ENCODE measurements around the gene CXCL12.

The CXCL12 gene

DNA sequence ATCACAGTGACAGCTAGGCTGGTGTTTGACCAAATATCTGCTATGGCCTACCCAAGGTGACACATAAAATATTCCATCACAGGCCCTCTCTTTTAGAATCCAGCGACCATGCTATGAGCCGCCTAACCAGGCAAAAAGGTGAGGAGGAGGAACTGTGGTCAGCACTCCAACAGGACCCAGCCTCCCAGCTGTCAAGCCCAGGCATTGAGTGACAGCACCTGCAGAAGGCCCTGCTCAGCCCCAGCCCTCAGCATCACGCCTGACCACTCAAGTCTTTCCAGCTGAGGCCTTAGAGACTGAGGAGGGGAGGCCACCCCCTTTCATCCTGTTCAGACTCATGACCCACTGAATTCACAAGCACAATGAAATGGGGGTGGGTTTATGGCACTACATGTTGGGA, 43.0 kb downstream of the CXCL12 start:
- TF ChIP-seq SUZ12 (IDR thresholded peaks at IDR 0.05) (no peak), TARDBP (IDR thresholded peaks at IDR 0.05) (no peak), NFRKB (IDR thresholded peaks at IDR 0.05) (no peak), FOXM1 (IDR thresholded peaks at IDR 0.05; ENCODE audit: borderline replicate concordance) (no peak), L3MBTL2 (conservative IDR thresholded peaks at IDR 0.05) (no peak), BHLHE40 (IDR thresholded peaks at IDR 0.05; ENCODE audit: borderline replicate concordance) (no peak)
- POLR2A ChIA-PET = no interaction called here
- CTCF ChIA-PET = no interaction called here
- DNase-seq (ENCODE audit: extremely low spot score) = no peak

DNA sequence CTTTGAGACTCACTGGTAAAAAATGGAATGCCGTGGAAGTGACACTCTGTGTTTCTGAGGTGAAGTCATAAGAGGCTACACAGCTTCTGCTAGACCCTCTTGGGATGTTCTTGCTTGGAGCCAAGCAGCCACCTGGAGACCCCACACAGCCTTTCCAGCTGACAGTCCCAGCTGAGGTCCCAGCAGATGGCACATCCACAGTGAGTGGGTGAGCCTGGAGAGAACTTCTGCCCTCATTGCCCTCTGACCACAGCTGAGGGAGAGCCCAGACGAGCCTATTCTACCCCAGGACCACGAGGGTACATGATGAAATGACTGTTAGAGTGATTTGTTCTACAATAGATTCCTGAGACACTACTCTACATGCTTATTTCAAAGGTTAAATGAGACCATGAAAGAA, 44.3 kb downstream of the CXCL12 start:
- DNase-seq (ENCODE audit: extremely low spot score) = no peak
- ChIA-PET POLR2A (no interaction called here), CTCF (no interaction called here)

DNA sequence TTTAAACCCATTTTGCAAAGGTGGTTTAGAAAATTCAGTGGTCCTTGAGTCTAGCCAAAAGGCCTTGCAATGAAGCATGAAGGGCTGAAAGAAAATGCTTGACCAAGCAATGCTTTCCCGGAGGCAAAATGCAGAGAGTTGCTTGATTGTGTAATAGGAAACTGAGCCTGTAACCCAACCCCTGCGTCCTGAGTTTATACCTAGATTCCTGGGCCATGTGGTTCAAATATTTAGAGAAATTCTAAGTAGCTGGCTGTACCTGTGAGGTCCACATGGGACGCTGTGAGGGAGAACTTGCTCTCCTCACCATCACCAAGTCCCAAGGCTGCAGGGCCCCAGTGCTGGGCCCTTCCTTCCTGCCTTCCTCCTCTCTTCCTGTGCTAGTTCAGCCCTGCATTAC, 45.7 kb downstream of the CXCL12 start:
- DNase-seq (ENCODE audit: extremely low spot score) = peak; percentile 25
- ChIA-PET POLR2A (no interaction called here), CTCF (no interaction called here)
- TF ChIP-seq, protein P1, sequence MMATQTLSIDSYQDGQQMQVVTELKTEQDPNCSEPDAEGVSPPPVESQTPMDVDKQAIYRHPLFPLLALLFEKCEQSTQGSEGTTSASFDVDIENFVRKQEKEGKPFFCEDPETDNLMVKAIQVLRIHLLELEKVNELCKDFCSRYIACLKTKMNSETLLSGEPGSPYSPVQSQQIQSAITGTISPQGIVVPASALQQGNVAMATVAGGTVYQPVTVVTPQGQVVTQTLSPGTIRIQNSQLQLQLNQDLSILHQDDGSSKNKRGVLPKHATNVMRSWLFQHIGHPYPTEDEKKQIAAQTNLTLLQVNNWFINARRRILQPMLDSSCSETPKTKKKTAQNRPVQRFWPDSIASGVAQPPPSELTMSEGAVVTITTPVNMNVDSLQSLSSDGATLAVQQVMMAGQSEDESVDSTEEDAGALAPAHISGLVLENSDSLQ (IDR thresholded peaks at IDR 0.05) = no peak
- TF ChIP-seq FOXM1 (IDR thresholded peaks at IDR 0.05; ENCODE audit: borderline replicate concordance) (no peak), L3MBTL2 (conservative IDR thresholded peaks at IDR 0.05) (no peak), ARNT (IDR thresholded peaks at IDR 0.05) (no peak), ELF4 (IDR thresholded peaks at IDR 0.05) (no peak), HDGF (IDR thresholded peaks at IDR 0.05; ENCODE audit: borderline replicate concordance) (no peak), ZNF384 (IDR thresholded peaks at IDR 0.05) (no peak), SP1 (IDR thresholded peaks at IDR 0.05) (no peak), LEF1 (IDR thresholded peaks at IDR 0.05; ENCODE audit: borderline replicate concordance) (no peak)

More for the DNA sequence above, 44.3 kb downstream of the CXCL12 start:
- TF ChIP-seq ZNF384 (IDR thresholded peaks at IDR 0.05) = no peak
- TF ChIP-seq SUZ12 (IDR thresholded peaks at IDR 0.05) = no peak
- no peak for TF ChIP-seq ELF4 (IDR thresholded peaks at IDR 0.05)
- TF ChIP-seq SP1 (IDR thresholded peaks at IDR 0.05) = no peak
- TF ChIP-seq LEF1 (IDR thresholded peaks at IDR 0.05; ENCODE audit: borderline replicate concordance) = no peak
- TF ChIP-seq L3MBTL2 (conservative IDR thresholded peaks at IDR 0.05) = no peak
- TF ChIP-seq NFRKB (IDR thresholded peaks at IDR 0.05) = no peak

DNA sequence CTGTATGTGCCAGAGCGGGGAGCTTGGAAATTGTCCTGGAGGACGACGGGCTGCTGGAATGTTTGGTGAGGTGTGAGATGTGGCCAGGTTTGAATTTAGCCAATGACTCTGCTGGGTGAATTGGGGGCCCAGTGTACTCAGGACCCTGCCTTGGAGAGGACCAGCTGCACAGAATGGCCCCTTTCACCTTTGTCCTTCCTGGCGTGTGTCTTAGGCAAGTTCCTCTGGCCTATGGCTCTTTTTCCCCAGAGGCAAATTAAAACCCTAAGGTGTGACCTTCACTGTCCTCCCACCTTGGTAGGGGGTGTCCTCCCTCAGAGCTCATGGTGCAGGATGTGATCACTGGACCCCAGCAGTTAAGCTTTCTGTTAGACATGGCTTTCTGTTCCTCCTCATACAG, 47.8 kb downstream of the CXCL12 start:
- DNase-seq (ENCODE audit: extremely low spot score) = no peak
- POLR2A ChIA-PET = no interaction called here
- TF ChIP-seq LEF1 (IDR thresholded peaks at IDR 0.05; ENCODE audit: borderline replicate concordance) = no peak
- no peak for TF ChIP-seq ARNT (IDR thresholded peaks at IDR 0.05)
- TF ChIP-seq, protein P1 (IDR thresholded peaks at IDR 0.05) = no peak
- no peak for TF ChIP-seq TARDBP (IDR thresholded peaks at IDR 0.05)
- TF ChIP-seq SUZ12 (IDR thresholded peaks at IDR 0.05) = no peak
- TF ChIP-seq ELF4 (IDR thresholded peaks at IDR 0.05) = no peak
- TF ChIP-seq FOXA1 (IDR thresholded peaks at IDR 0.05) = no peak
- no peak for TF ChIP-seq SP1 (IDR thresholded peaks at IDR 0.05)
- no peak for TF ChIP-seq ZNF384 (IDR thresholded peaks at IDR 0.05)
- TF ChIP-seq L3MBTL2 (conservative IDR thresholded peaks at IDR 0.05) = no peak
- no peak for TF ChIP-seq FOXK2 (IDR thresholded peaks at IDR 0.05)
- TF ChIP-seq HDGF (IDR thresholded peaks at IDR 0.05; ENCODE audit: borderline replicate concordance) = no peak
- no peak for TF ChIP-seq BHLHE40 (IDR thresholded peaks at IDR 0.05; ENCODE audit: borderline replicate concordance)
- TF ChIP-seq NFRKB (IDR thresholded peaks at IDR 0.05) = no peak
- no peak for TF ChIP-seq FOXM1 (IDR thresholded peaks at IDR 0.05; ENCODE audit: borderline replicate concordance)
- no peak for TF ChIP-seq CTBP1 (IDR thresholded peaks at IDR 0.05; ENCODE audit: borderline replicate concordance)
- CTCF ChIA-PET = interaction anchor here (1.1 kb wide), 1 partner anchor 9 kb away, joined by 3 read pairs; no protein-coding TSS in a partner anchor

DNA sequence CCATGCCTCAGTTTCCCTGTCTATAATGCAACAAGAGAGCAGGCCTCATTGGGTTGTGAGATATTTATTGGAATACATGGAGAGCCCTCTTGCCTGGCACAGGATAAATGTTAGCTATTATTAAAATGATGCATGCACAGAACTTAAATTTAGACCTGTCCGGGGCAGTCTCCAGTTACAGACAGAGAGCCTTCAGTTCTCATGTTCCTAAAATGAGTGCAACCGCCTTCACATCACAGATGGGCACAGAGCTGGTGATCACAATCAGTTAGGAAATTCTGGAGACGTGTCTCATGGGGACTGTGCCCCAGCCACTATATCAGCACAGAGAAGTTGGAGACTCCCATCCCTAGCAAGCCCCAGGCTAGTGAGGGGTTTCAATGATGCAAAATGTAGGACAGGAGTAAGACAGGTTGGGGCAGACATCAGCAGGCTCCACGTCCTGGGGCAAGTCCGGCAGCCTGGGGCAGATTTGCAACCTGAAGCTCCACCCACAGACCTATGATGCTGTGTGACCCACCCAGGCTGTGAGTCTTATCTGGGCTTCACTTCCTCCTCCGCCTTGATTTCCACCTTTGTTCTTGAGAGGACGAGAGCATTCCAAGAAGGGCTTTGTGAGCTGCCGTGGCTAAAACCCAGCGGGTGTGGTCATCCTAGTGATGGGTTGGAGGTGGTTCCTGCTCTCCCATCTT, 49.4 kb downstream of the CXCL12 start:
- CTCF ChIA-PET = no interaction called here

More for the DNA sequence above, 49.4 kb downstream of the CXCL12 start:
- TF ChIP-seq ZNF384 (IDR thresholded peaks at IDR 0.05) (no peak), SUZ12 (IDR thresholded peaks at IDR 0.05) (no peak), L3MBTL2 (conservative IDR thresholded peaks at IDR 0.05) (no peak), CTBP1 (IDR thresholded peaks at IDR 0.05; ENCODE audit: borderline replicate concordance) (no peak), FOXA1 (IDR thresholded peaks at IDR 0.05) (no peak), BHLHE40 (IDR thresholded peaks at IDR 0.05; ENCODE audit: borderline replicate concordance) (no peak), NFRKB (IDR thresholded peaks at IDR 0.05) (no peak), FOXM1 (IDR thresholded peaks at IDR 0.05; ENCODE audit: borderline replicate concordance) (no peak), SP1 (IDR thresholded peaks at IDR 0.05) (no peak), ELF4 (IDR thresholded peaks at IDR 0.05) (no peak), LEF1 (IDR thresholded peaks at IDR 0.05; ENCODE audit: borderline replicate concordance) (no peak), TARDBP (IDR thresholded peaks at IDR 0.05) (no peak), FOXK2 (IDR thresholded peaks at IDR 0.05) (no peak), HDGF (IDR thresholded peaks at IDR 0.05; ENCODE audit: borderline replicate concordance) (no peak), ARNT (IDR thresholded peaks at IDR 0.05) (no peak)
- TF ChIP-seq, protein P1 (IDR thresholded peaks at IDR 0.05) = no peak
- POLR2A ChIA-PET = no interaction called here
- DNase-seq (ENCODE audit: extremely low spot score) = no peak

Data from HEK293T (cell line).